Measurements from ENCODE around the gene AZU1.
A peak's percentile ranks its signal among the peaks of the same experiment; 100 is the strongest.

AZU1 gene

DNA sequence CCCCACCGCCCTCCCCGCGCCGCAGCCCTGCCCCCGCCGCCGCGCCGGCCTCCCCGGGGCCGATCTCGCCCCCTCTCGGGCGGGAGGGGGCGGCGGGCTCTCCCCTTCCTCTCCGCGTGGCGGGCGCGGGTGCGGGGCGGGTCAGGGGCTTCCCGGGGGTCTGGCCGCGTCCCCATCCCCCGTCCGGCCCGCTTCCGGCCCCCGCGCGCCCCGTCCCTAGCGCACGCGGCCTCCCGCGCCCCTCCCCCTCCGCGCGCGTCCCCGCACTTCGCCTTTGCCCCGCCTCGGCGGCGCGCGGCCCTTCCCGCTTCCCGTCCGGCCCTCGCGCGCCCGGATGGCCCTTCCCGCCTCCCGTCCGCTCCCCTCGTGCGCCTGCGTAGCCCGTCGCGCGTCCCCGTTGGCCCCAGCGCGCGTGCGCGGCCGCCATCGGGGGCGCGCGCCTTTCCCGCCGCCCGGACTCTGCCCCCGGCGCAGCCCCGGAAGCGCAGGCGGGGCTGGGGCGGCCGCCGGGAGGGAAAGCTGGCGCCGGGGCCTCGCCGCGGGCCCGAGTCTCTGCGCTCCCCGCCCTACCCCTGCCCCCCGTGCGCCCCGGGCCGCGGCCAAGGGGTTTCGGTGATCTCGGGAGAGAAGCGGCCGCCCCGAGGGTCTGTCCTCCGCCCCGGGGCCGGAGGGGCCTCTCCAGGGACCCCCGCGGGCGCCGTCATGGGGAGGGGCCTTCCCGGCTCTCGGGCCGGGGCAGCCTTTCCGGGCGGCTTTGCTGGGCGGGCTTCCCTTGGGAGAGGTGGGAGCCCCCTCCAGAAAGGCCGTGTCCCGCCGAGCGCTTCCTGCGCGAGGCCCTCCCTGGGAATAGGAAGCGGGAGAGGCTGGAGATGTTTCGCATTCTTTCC lies 29.9 kb upstream of the AZU1 start:
- peak; percentile 95 for DNase-seq

GRCh38 chr19:798415-799075 lies 29.1 kb upstream of the AZU1 start:
- no peak for DNase-seq

DNA sequence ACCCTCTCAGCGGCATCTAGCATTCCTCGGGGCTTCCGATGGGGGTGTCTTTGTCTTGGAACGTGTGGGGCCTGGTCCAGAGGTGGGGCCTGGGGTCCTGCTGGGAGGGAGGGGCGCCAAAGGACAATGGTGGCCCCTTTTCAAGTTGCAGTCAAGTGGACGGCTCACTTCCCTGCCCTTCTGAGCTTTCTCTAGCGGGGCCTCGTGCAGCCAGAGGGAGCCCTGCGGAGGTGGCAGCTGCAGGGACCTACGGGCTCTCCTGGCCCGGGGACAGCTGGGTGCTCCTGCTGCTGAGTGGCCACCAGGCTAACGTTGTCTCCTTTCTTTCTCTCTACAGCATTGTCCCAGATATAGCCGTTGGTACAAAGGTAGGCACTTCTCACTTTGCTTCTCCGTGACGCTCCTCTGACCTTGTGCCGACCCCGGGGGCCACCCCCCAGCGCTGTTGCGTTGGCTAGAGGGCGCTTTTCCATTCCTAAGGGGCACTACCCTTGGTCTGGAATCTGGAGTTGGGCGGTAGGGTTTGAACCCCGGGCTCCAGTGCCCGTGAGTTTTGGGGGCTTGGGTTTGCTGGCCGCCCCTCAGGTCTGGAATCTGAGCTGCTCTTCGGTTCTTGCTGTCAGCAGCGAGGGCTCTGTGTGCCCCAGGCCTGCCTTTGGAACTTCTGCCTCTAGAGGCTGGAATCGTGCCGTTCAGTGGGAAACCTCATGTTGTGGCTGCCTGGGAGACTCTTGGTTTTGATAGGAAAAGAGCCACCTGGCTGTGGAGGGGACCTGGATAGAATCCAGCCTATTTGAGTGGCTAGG lies 28.4 kb upstream of the AZU1 start:
- no peak for DNase-seq

DNA sequence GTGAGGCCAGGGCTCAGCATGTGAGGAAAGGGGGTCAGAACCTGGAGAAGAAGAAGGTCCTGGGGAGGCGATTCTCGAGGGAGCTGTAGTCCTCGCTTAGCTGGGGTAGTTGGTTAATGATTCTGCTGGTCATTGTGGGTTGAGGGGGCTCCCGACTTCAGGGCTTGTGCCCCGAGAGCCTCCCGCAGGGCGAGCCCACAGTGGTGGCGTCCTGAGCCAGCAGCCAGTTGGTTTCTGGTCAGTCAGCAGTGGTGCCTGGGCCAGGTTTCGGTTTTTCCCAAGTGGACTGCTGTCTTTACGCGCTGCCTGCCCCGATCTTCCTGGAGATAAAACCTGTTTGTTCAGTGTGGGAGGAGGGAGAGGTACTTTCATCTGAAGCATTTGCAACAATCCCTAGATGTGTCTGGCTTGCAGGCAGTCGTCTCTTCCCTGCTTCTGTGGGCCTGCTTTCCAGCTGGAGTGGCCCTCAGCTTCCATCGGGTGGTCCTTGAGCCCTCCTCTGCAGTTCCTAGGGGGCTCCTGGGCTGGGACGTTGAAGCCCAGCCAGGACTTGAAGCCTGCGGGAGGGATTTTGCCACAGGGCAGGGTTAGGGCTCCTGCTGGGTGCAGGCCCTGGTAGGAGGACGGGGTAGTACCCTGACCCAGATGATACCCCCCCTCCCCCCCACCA lies 27.1 kb upstream of the AZU1 start:
- no peak for DNase-seq

DNA sequence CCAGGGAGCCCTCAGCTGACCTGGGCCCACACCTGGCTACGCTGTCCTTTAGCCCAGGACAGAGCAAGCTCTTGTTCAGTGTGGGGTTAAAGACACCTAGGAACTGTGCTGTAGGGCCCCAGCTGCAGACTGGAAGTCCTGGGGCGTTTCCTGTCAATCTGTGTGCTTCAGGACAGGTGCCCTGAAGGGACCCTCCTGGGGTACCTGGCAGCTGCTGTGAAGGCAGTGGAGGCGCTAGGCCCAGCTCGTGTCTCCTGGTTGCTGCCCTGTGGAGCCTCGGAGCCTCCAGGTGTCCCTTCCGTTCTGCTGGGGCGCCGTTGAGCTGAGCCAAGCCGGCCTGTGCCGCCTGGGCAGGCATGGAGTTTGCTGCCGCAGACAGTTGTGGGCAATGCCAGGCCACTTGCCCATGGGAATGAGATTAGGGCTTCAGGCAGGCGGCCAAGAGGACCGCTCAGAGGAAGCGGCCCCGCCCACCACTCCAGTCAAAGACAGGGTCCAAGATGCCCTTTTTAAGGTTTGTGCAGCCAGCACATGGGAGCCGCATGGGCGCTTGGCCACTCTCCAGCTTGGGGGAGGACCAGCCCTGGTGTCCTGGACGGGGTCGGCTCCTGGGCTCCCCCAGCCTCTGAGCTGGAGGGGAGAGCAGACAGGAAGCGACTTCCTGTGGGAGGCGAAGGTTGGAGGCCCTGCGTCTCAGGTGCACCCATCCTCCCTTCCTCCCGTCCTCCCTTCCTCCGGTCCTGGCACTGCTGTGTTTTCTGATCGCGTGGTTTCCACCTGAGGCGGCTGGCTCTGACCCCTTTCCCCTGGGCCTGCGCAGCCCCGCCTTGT lies 26.4 kb upstream of the AZU1 start:
- DNase-seq, result no peak

- DNase-seq, result no peak
Measured at GRCh38 chr19:801861-802497, 25.7 kb upstream of the AZU1 start.

DNA sequence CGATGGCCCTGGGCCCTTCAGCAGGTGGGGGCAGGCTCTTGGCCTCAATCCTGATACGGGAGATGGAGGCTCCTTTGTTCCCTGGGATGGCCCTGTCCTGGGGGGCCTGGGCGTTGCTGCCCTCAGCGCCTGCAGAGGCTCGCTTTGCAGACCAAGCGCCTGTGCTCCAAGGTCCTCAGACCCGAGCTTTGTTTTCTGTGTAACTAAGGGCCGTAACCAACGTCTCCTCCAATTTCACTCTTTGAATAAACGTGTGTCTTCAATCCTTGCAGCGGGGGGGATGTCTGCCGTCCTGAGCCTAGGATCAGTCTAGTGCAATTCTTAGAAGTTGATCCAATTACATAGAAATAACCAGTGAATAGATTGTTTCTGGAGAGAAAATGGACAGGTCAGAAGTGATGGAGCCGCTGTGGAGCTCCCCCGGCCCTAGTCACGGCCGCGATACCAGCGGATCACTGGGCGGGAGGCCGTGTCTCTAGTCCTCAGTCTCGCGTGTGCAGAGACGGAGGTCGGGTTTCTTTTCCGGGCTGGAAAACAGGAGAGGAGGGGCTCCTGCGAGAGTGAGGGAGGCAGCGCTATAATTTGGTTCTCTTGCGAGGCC lies 25.0 kb upstream of the AZU1 start:
- DNase-seq, result no peak

DNA sequence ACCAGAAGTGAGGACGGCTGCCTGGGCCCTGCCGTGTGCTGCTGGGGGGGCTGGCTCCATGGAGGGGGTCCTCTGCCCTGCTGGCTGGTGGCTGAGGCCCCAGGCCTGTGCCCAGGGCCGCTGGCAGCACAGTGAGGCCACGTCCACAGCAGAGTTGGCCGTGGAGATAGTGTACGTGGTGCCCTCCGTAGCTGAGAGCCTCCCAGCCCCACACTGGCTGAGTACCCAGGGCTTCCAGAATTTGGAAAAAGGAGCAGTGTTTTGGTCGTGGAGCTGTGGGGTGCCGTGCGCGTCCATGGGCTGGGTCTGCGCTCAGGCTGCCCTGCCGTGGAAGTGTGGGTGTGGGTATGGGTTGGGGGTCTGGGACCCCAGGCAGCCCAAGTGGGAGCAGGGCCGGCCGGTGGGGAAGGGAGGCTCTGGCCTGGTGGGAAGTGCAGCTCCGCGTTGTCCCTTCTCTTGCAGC lies 24.5 kb upstream of the AZU1 start:
- no peak for DNase-seq

- DNase-seq, result no peak
Measured at GRCh38 chr19:803686-804418, 23.8 kb upstream of the AZU1 start.

- no peak for DNase-seq
Measured at GRCh38 chr19:804419-805165, 23.0 kb upstream of the AZU1 start.

DNA sequence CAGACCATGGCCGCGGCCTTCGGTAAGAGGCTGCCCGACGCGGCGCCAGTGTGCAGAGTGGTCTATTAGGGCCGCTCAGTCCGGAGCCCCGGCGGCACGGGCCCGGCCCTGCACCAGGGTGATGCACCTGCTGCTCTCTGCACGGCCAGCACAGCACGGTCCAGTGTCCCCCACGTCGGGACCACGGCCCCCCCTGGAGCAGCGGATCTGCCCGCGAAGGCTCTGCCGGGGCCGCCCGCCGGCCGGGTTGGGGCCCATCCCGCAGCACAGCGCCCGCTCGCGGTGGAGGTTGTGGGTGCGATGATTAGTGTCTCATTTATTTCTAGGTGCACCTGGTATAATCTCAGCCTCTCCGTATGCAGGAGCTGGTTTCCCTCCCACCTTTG lies 22.5 kb upstream of the AZU1 start:
- no peak for DNase-seq

GRCh38 chr19:805600-806550 lies 21.8 kb upstream of the AZU1 start:
- no peak for DNase-seq

- DNase-seq, result no peak
Measured at GRCh38 chr19:806815-807421, 20.7 kb upstream of the AZU1 start.

- DNase-seq, result no peak
Measured at GRCh38 chr19:807627-808422, 19.8 kb upstream of the AZU1 start.

DNA sequence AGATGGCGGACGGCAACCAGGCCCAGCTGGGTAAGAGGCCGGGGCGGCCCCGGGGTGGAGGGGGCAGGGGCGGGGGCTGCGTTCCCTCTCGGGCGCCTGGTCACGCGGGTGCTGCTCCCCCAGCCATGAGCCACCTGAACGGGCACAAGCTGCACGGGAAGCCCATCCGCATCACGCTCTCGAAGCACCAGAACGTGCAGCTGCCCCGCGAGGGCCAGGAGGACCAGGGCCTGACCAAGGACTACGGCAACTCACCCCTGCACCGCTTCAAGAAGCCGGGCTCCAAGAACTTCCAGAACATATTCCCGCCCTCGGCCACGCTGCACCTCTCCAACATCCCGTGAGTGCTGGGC lies 19.2 kb upstream of the AZU1 start:
- no peak for DNase-seq

DNA sequence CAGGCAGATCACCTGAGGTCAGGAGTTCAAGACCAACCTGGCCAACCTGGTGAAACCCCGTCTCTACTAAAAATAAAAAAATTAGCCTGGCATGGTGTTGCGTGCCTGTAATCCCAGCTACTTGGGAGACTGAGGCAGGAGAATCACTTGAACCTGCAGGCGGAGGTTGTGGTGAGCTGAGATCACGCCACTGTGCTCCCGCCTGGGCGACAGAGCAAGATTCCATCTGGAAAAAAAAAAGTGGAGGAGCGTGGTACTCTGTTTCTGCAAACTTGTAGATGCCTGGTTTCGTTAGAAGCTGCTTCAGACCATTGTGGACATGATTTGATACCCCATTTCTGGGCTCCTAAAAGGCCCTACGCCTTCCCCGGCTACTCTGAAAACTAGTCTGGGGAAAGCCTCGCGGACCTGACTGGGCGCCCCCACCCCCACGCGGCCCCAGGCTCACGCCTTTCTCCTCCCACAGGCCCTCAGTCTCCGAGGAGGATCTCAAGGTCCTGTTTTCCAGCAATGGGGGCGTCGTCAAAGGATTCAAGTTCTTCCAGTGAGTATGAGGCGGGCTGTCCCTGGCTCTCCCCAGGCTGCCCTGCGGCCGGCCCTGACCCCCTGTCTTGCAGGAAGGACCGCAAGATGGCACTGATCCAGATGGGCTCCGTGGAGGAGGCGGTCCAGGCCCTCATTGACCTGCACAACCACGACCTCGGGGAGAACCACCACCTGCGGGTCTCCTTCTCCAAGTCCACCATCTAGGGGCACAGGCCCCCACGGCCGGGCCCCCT lies 17.4 kb upstream of the AZU1 start:
- DNase-seq, result no peak
